ENCODE measurements around the gene ZKSCAN4. TPM values are rescaled to one million over a fixed set of nuclear protein-coding genes. Genes with fewer than 3 reads are reported as not detected.

ZKSCAN4 gene
- total and polyA plus RNA-seq, 2 of the 8 experiments (the other 6 are each of a cell fraction or from before 2014, with no cell fraction given): 2.2 to 6.6 TPM

- TF ChIP-seq SIRT6 (IDR thresholded peaks at IDR 0.05; ENCODE audit: low read length) (no peak), PHF8 (conservative IDR thresholded peaks at IDR 0.05; ENCODE audit: low read depth, low read length) (no peak)
These were observed 19.3 kb downstream of the ZKSCAN4 start (continued) for GRCh38 chr6:28232785-28233184.
